Nephron (organoid): ENCODE data around the gene ARHGEF3.
A peak's percentile ranks its signal among the peaks of the same experiment; 100 is the strongest.

ENCODE experiments used
- H3K27ac Mint-ChIP-seq, 3 experiments: 2 replicates each; pipeline ENCODE4 v1.8.0; 2020; ENCODE audit warnings: mixed read lengths in 3 of 3, mild to moderate bottlenecking in 2 of 3, moderate library complexity in 1 of 3
- H3K27me3 Mint-ChIP-seq: 2 replicates; pipeline ENCODE4 v1.8.0; 2021; ENCODE audit warnings: low read depth, mild to moderate bottlenecking, moderate library complexity, mixed read lengths
- H3K36me3 Mint-ChIP-seq: 2 replicates; pipeline ENCODE4 v1.8.0; 2020; ENCODE audit warnings: low read depth, mixed read lengths
- H3K4me1 Mint-ChIP-seq: 2 replicates; pipeline ENCODE4 v1.8.0; 2020; ENCODE audit warnings: mixed read lengths
- H3K4me3 Mint-ChIP-seq, 3 experiments: 2 replicates each; pipeline ENCODE4 v1.8.0; 2020; ENCODE audit warnings: mild to moderate bottlenecking in 3 of 3, mixed read lengths in 3 of 3, moderate library complexity in 2 of 3
- H3K9me3 Mint-ChIP-seq: 2 replicates; pipeline ENCODE4 v1.8.0; 2020; ENCODE audit warnings: mixed read lengths
- TF ChIP-seq, protein P1 (sequence below), 3 experiments: fragments of 200-600 bp; sonication (generic); IDR thresholded peaks; one replicate each; pipeline ENCODE4 v1.5.0; 2021; ENCODE audit warnings: antibody characterized with exemption in 3 of 3; ENCODE audit not compliant: unreplicated experiment in 3 of 3

ARHGEF3 gene

DNA sequence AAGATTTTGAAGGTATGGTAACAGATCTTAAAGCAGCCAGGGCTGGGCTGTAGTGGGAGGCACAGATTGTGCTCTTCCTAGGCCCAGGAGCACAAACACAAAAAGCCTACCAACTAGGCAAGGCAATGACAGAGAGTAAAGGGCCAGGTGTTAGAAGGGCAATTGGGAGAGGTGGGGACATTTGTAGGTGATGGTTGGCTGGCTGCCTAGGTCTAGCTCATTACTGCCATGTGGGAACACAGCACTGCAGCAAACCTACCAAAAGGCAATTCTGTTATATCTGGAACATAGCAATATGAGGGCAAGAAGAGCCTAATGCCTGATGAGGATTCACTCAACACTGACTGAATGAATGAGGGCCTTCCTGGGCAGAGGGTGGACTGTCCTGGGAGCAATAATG lies 30.4 kb downstream of the ARHGEF3 start:
- Mint-ChIP-seq H3K4me1 (peaks cover 63% of the 10 kb centered on the region), H3K4me3 (peak overlapping the region in 1 of 3 experiments; percentile 2), H3K9me3 (no peaks in the 10 kb centered on the region), H3K27me3 (no peaks in the 10 kb centered on the region), H3K27ac (peak overlapping the region in 2 of 3 experiments; percentile 39 to 70), H3K36me3 (peaks cover 32% of the 10 kb centered on the region)
- TF ChIP-seq, protein P1, sequence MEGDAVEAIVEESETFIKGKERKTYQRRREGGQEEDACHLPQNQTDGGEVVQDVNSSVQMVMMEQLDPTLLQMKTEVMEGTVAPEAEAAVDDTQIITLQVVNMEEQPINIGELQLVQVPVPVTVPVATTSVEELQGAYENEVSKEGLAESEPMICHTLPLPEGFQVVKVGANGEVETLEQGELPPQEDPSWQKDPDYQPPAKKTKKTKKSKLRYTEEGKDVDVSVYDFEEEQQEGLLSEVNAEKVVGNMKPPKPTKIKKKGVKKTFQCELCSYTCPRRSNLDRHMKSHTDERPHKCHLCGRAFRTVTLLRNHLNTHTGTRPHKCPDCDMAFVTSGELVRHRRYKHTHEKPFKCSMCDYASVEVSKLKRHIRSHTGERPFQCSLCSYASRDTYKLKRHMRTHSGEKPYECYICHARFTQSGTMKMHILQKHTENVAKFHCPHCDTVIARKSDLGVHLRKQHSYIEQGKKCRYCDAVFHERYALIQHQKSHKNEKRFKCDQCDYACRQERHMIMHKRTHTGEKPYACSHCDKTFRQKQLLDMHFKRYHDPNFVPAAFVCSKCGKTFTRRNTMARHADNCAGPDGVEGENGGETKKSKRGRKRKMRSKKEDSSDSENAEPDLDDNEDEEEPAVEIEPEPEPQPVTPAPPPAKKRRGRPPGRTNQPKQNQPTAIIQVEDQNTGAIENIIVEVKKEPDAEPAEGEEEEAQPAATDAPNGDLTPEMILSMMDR (IDR thresholded peaks at IDR 0.05; ENCODE audit: unreplicated experiment in 3 of 3), result no peak

DNA sequence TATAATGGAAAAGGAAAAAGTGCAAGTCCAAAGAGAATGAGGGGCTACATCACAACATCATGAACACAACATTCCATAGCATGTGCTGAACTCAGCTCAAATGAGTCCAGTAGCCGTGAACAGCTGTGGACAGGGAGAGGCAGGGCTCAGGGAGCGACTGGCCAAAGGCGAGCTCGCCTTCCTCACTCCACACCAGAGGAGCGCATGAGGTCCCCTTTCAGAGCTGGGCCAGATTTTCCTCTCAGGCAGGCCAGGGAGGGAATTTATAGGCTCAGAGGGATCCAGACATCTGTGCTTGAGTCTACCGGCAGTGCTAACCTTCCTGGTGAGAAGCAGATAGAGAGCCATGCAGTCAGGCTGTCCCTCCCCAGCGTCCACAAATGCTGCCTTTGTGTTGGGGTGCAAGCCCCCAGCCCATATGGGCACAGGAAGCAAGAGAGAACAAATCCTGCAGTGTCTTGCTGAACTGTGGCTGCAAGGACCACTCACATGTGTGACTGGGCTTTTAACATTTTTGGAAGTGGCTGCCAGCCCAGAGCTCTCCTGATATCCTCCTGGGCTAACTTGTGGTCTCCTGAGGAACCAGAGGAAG lies 32.5 kb downstream of the ARHGEF3 start:
- TF ChIP-seq, protein P1 (IDR thresholded peaks at IDR 0.05; ENCODE audit: unreplicated experiment in 3 of 3), result no peak
- Mint-ChIP-seq H3K36me3 (peaks cover 39% of the 10 kb centered on the region), H3K27ac (peak overlapping the region; percentile 77 to 91 (median 81)), H3K4me3 (peak overlapping the region in 1 of 3 experiments; percentile 48), H3K27me3 (no peaks in the 10 kb centered on the region), H3K9me3 (no peaks in the 10 kb centered on the region), H3K4me1 (peaks cover 52% of the 10 kb centered on the region)

DNA sequence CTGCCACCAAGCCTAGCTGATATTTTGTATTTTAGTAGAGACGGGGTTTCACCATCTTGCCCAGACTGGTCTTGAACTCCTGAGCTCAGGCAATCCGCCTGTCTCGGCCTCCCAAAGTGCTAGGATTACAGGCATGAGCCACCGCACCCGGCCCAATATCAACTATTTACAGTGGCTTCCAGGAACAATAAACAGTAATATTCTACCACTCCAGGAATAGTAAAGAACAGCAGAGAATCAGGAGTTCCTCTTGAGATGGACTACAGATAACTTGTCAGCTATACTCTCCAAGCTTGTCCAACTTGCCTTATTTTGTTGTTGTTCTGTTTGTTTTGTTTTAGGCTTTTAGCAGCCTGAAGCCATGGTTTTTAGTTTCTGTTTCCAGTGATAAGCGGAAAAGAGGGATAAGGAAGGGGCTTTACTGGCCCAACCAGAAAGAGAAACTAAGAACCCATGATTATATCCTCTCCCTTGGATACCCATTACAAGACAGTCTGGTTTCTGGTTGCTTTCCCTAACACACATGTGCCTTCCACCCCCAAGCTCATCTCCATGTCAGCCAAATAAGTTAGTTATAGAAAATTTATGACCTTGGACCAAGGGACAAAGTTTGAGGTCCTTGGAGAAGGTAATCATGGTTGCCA lies 36.7 kb downstream of the ARHGEF3 start:
- no peaks in the 10 kb centered on the region for H3K9me3 Mint-ChIP-seq
- no peak overlapping the region for H3K27ac Mint-ChIP-seq
- H3K4me1 Mint-ChIP-seq, result peaks cover 35% of the 10 kb centered on the region
- no peaks in the 10 kb centered on the region for H3K27me3 Mint-ChIP-seq
- H3K4me3 Mint-ChIP-seq, result no peak overlapping the region
- TF ChIP-seq, protein P1 (IDR thresholded peaks at IDR 0.05; ENCODE audit: unreplicated experiment in 3 of 3), result no peak
- H3K36me3 Mint-ChIP-seq, result peaks cover 14% of the 10 kb centered on the region

DNA sequence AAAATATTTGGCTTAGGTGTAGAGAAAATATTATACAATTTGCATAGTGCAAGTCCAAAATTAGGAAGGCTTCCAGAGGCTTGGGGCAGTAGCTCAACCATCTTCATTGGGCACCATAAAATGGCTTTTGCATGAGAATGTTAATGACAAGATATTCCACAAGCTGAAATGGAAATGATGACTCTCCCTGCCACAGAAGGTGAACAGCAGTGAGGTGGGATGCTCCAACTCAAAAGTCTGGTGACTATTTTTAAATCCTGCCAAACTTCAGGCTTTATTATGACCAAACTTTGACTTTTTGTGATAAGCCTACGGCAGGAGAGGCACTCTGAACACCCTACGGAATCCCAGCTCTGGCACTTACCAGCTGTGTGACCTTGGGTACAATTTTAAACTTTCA lies 37.6 kb downstream of the ARHGEF3 start:
- Mint-ChIP-seq H3K9me3 (no peaks in the 10 kb centered on the region), H3K27ac (no peak overlapping the region), H3K36me3 (peaks cover 14% of the 10 kb centered on the region), H3K4me1 (peaks cover 27% of the 10 kb centered on the region), H3K27me3 (no peaks in the 10 kb centered on the region), H3K4me3 (no peak overlapping the region)
- TF ChIP-seq, protein P1 (IDR thresholded peaks at IDR 0.05; ENCODE audit: unreplicated experiment in 3 of 3), result no peak

DNA sequence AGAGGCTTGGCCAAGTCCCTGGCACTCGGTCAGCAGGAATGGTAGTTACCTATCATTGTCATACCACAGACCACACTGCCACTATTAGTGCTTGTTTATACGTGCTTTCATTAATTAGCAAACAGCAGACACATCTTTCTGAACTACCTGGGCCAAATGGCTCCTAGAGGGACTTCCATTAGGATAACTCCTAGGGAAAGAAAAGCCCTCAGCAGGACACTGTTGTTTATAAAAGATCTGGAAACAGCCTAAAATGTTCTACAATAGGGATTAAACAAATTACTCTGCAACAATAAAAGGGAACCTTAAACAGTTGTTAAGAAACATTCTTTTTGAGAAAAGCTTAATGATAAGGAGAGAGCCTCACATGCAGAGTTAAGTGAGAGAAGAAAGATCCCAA lies 38.5 kb downstream of the ARHGEF3 start:
- TF ChIP-seq, protein P1 (IDR thresholded peaks at IDR 0.05; ENCODE audit: unreplicated experiment in 3 of 3), result no peak
- H3K27me3 Mint-ChIP-seq, result no peaks in the 10 kb centered on the region
- peaks cover 25% of the 10 kb centered on the region for H3K4me1 Mint-ChIP-seq
- no peak overlapping the region for H3K27ac Mint-ChIP-seq
- peaks cover 18% of the 10 kb centered on the region for H3K36me3 Mint-ChIP-seq
- H3K9me3 Mint-ChIP-seq, result no peaks in the 10 kb centered on the region
- no peak overlapping the region for H3K4me3 Mint-ChIP-seq

DNA sequence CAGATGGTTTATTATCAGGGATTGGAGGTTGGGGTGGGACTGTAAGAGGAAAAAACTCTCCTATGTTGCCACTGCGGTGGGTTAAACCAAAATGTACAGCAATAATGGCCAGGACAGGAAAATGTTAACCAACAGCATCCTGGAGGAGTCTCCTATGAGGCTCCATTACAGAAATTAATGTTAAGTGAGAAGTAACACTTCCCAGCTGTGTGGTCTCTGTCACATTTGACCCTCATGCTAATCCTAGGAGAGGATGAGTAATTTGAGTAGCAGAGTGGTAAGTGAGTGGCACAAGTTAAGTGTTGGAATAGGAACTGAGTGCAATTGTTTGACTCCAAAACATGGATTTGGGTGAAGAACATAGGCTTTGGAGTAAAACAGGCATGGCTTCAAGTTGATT lies 39.0 kb downstream of the ARHGEF3 start:
- no peak overlapping the region for H3K4me3 Mint-ChIP-seq
- no peaks in the 10 kb centered on the region for H3K9me3 Mint-ChIP-seq
- TF ChIP-seq, protein P1 (IDR thresholded peaks at IDR 0.05; ENCODE audit: unreplicated experiment in 3 of 3), result no peak
- H3K27ac Mint-ChIP-seq, result peak overlapping the region in 1 of 3 experiments; percentile 35
- peaks cover 18% of the 10 kb centered on the region for H3K36me3 Mint-ChIP-seq
- no peaks in the 10 kb centered on the region for H3K27me3 Mint-ChIP-seq
- H3K4me1 Mint-ChIP-seq, result peaks cover 24% of the 10 kb centered on the region
